Activated gamma-delta T cell treated with anti-CD3 and anti-CD28 coated beads, Interleukin-2, amount 50 U/mL, for 16 hours (primary cell): Measurements from ENCODE around the gene HTR3C.

Experiments used
- DNase-seq: peaks from one replicate; pipeline ENCODE4 v3.0.0-alpha.2; 2020; ENCODE audit warnings: low read depth

HTR3C gene

GRCh38 chr3:184092199-184092598, 39.4 kb downstream of the HTR3C start:
- no peak for DNase-seq

DNA sequence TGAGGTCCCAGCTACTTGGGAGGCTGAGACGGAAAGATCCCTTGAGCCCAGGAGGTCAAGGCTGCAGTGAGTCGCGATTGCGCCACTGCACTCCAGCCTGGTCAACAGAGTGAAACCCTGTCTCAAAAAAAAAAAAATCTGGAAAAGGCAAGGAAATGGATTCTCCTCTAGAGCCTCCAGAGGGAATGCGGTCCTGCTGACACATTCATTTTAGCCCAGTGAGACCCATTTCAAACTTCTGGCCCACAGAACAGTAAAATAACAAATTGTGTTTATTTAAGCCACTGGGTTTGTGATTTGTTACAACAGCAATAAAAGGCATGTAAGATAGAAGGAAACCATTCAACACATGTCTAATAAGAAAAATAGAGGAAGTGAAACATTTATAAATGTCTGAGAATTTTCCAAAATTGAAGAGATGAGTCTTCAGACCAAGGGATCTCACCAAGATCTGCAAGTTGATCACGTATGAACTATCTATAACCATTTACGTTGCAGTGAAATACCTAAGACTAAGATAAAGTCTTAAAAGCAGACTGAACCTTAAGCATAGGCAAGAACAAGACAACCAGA, 44.0 kb downstream of the HTR3C start, which contains the start of gene HTR3E:
TSS of gene HTR3E (plus strand) at position 254 of the 573 bp plus-strand sequence. CDS start 466 bp downstream, outside the sequence.
- DNase-seq: no peak

DNA sequence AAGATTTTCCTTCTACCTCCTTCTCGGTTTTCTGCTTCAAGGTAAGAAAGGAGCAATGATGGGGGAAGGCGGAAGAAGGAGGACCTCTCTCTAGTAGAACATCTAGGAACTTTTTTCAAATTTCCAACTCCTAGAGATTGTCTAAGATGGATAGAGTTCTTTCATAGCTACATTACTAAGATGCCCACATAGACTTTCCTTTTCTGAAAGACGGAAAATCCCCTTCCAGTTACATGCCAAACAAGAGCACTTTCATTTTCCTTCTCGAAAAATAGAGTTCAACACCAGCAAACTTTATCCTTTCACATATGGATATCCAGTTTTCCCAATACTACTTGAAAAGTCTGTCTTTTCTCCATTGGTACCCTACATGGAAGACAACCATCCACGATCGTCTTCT, 44.7 kb downstream of the HTR3C start:
- no peak for DNase-seq

DNA sequence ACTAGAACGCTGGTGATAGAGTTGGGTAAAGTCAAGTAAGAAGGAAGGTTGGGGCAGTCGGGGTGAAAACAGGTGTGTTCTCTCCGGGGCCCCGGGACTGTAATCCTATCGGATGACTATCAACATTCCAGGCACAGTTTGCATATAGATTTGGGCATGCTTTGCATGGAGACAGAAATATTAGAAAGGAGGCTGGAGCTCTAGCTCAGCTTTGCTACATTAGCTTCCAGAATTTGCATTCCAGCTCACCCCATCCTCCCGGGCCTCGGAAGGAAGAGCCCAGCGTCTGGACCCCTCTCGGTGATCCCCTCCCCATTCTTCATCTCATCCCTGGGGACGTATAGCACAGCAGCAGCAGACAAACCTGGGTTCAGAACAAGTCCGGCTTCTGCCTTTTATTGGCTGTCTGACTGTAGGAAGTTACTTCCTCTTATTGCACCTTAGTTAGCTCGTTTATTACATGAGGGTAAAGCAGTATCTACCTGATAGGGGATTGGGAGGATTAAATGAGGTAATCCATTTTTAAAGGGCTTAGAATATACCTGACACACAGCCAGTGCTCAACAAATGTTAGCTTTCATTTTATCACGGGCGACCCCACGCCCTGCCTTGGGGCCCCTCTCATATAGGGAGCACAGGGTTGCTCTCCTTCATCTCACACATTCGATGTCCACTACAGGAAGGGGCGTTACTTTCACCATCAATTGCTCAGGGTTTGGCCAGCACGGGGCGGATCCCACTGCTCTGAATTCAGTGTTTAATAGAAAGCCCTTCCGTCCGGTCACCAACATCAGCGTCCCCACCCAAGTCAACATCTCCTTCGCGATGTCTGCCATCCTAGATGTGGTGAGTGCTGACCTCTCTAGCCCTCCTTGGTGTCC, 47.2 kb downstream of the HTR3C start:
- no peak for DNase-seq
